KMS-11 (cell line): ENCODE results near the gene CREB3L2.

Experiments used
- H2AFZ ChIP-seq: fragments of 200-600 bp; sonication (generic); 2 replicates; pipeline ENCODE4 v1.6.1; 2016; ENCODE audit warnings: antibody characterized with exemption, mixed run types, low read depth
- H3K27ac ChIP-seq: fragments of 200-600 bp; sonication (generic); 2 replicates; pipeline ENCODE4 v1.6.1; 2016; ENCODE audit warnings: mild to moderate bottlenecking, mixed run types
- H3K27me3 ChIP-seq: fragments of 200-600 bp; sonication (generic); 2 replicates; pipeline ENCODE4 v1.6.1; 2017; ENCODE audit warnings: mild to moderate bottlenecking, low read depth, mixed run types, moderate library complexity; ENCODE audit not compliant: insufficient read depth
- H3K36me3 ChIP-seq: fragments of 200-600 bp; sonication (generic); 2 replicates; pipeline ENCODE4 v1.6.1; 2017; ENCODE audit warnings: mild to moderate bottlenecking, mixed run types; ENCODE audit not compliant: insufficient read depth
- H3K4me1 ChIP-seq: fragments of 200-600 bp; sonication (generic); 2 replicates; pipeline ENCODE4 v1.6.1; 2016; ENCODE audit warnings: mild to moderate bottlenecking, low read depth, mixed run types; ENCODE audit not compliant: poor library complexity, severe bottlenecking
- H3K4me2 ChIP-seq: fragments of 200-600 bp; sonication (generic); 2 replicates; pipeline ENCODE4 v1.7.0; 2016; ENCODE audit warnings: mild to moderate bottlenecking, mixed run types
- H3K4me3 ChIP-seq: fragments of 200-600 bp; sonication (generic); IDR thresholded peaks from 2 replicates; pipeline ENCODE4 v1.6.1; 2017; ENCODE audit warnings: low read depth, low read length, mixed read lengths; ENCODE audit not compliant: insufficient read depth
- H3K79me2 ChIP-seq: fragments of 200-600 bp; sonication (generic); 2 replicates; pipeline ENCODE4 v1.6.1; 2016; ENCODE audit warnings: low read depth, mixed run types; ENCODE audit not compliant: insufficient read depth
- H3K9ac ChIP-seq: fragments of 200-600 bp; sonication (generic); 2 replicates; pipeline ENCODE4 v1.6.1; 2016; ENCODE audit warnings: mild to moderate bottlenecking, mixed run types
- H4K20me1 ChIP-seq: fragments of 200-600 bp; sonication (generic); 2 replicates; pipeline ENCODE4 v1.6.1; 2016; ENCODE audit warnings: mild to moderate bottlenecking, mixed run types; ENCODE audit not compliant: insufficient read depth
- TF ChIP-seq, protein P1 (sequence below): fragments of 200-600 bp; sonication (generic); conservative IDR thresholded peaks from 2 replicates; pipeline ENCODE4 v1.6.1; 2017; ENCODE audit warnings: low read depth, mild to moderate bottlenecking, antibody characterized with exemption, low read length, moderate library complexity, mixed read lengths

CREB3L2 gene

DNA sequence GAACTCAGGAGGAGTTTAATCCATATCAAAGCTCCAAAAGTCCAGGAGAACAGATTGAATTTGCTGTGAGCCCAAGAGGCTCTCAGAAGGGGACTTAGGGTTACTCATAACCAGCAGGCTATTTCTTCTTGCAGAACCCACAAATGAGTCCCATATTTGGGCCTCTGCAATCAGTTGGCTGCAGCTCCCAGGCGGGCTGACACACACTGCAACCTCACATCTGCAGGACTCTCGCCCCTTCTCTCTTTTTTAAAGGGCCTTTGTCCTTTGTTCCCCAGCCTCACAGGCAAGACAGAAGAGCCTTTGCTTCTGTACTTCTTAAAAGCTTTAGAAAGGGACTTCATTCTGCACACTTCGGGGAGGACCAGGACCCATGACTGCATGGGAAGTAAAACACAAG lies 26.7 kb downstream of the CREB3L2 start:
- no peak overlapping the region for H3K27ac ChIP-seq
- peaks cover 81% of the 10 kb centered on the region for H3K79me2 ChIP-seq
- no peak overlapping the region for H3K4me2 ChIP-seq
- TF ChIP-seq, protein P1, sequence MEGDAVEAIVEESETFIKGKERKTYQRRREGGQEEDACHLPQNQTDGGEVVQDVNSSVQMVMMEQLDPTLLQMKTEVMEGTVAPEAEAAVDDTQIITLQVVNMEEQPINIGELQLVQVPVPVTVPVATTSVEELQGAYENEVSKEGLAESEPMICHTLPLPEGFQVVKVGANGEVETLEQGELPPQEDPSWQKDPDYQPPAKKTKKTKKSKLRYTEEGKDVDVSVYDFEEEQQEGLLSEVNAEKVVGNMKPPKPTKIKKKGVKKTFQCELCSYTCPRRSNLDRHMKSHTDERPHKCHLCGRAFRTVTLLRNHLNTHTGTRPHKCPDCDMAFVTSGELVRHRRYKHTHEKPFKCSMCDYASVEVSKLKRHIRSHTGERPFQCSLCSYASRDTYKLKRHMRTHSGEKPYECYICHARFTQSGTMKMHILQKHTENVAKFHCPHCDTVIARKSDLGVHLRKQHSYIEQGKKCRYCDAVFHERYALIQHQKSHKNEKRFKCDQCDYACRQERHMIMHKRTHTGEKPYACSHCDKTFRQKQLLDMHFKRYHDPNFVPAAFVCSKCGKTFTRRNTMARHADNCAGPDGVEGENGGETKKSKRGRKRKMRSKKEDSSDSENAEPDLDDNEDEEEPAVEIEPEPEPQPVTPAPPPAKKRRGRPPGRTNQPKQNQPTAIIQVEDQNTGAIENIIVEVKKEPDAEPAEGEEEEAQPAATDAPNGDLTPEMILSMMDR = no peak
- no peaks in the 10 kb centered on the region for H3K36me3 ChIP-seq
- H3K4me3 ChIP-seq = no peak overlapping the region
- peaks cover 39% of the 10 kb centered on the region for H3K4me1 ChIP-seq
- no peaks in the 10 kb centered on the region for H4K20me1 ChIP-seq
- no peak overlapping the region for H3K9ac ChIP-seq
- no peak overlapping the region for H2AFZ ChIP-seq
- H3K27me3 ChIP-seq = no peaks in the 10 kb centered on the region

DNA sequence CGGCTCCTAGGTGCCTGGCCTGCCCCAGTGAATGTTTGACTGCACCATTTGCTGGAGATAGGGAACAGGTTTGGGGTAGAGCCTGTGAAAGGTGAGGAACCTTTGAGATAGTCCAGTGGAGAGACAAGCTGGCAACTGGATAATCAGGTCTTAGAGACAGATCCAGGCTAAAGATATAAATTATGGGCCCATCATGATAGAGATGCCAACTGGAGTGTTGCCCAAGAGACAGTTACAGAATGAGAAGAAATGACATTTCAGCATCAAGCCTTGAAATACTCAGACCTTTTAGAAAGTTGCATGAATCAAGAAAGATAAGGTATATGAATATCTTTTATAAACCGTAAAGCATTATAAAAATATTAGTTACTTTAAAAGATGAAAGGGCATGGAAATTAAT lies 27.1 kb downstream of the CREB3L2 start:
- Histone ChIP-seq H3K27ac (no peak overlapping the region), H2AFZ (no peak overlapping the region), H3K27me3 (no peaks in the 10 kb centered on the region), H3K79me2 (peaks cover 81% of the 10 kb centered on the region), H4K20me1 (no peaks in the 10 kb centered on the region), H3K36me3 (no peaks in the 10 kb centered on the region), H3K4me2 (no peak overlapping the region), H3K4me1 (peaks cover 35% of the 10 kb centered on the region), H3K9ac (no peak overlapping the region), H3K4me3 (no peak overlapping the region)
- TF ChIP-seq, protein P1 = no peak

DNA sequence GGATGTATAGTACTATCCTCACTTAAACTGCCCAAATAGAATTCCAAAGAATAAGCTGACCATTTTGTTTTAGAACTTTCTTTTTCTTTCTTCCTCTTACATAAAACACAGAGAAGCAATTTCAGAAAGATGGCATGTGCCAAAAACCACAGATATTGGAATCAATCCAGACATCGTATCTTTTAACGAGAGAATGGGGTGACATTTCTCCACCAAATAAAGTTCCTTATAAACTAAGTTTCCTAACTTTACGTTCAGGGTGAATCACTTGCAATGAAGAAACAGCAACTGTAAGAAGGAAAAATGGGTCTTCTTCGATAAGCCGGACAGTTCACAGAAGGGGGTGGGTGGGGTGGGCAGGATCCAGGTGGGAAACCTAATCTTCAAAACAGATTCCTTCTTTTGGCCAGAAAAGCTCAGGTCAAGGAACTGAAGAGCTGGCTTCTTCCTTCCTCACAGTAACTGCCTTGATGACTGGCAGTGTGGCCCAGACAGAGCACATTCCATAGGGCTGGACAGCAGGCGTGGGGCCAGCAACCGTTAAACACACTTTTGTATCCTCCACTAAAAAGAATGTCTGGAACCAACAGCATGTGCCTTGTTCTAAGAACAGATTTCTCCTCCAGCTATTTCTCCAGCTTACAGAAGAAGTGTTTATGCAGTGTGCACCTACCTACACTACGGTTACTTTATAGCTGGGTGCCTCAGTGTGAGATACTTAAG lies 31.5 kb downstream of the CREB3L2 start:
- Histone ChIP-seq H3K79me2 (peaks cover 60% of the 10 kb centered on the region; the same call in 1 of the 2 replicates), H4K20me1 (no peaks in the 10 kb centered on the region), H3K4me2 (no peak overlapping the region), H3K27ac (no peak overlapping the region), H3K4me3 (no peak overlapping the region), H3K4me1 (peaks cover 5% of the 10 kb centered on the region), H2AFZ (no peak overlapping the region), H3K36me3 (no peaks in the 10 kb centered on the region), H3K27me3 (no peaks in the 10 kb centered on the region), H3K9ac (no peak overlapping the region)
- TF ChIP-seq, protein P1 = no peak

DNA sequence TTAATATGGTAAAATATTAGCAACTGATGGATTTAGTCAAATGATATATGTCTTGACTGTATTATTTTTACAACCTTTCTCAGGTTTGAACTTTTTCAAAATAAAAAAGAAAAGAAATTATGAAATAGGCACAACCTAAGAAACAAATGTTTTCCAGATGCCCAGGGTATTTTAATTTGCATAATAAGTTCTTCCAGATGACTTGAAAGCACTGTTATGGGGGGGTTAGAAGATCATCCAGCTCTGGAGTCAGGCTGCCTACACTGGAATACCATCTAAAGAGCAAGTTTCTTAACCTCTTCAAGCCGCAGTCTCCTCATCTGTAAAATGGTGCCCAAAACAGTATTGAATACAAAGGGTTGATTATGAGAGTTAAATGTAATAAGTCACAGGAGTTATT lies 32.1 kb downstream of the CREB3L2 start:
- TF ChIP-seq, protein P1 = no peak
- H2AFZ ChIP-seq = no peak overlapping the region
- H3K79me2 ChIP-seq = peaks cover 60% of the 10 kb centered on the region; the same call in 1 of the 2 replicates
- H3K27ac ChIP-seq = no peak overlapping the region
- no peak overlapping the region for H3K4me3 ChIP-seq
- H3K27me3 ChIP-seq = no peaks in the 10 kb centered on the region
- no peaks in the 10 kb centered on the region for H3K36me3 ChIP-seq
- H3K4me2 ChIP-seq = no peak overlapping the region
- no peaks in the 10 kb centered on the region for H3K4me1 ChIP-seq
- no peak overlapping the region for H3K9ac ChIP-seq
- H4K20me1 ChIP-seq = no peaks in the 10 kb centered on the region
